Uterus (tissue), 2 donors: Measurements from ENCODE around the gene USP7.

Experiments
- CTCF ChIP-seq, 4 experiments: fragments of 200-600 bp in 2 of 4; fragments of 450-650 bp in 2 of 4; sonication (generic) in 2 of 4; IDR thresholded peaks; one replicate each; pipeline ENCODE4 v1.5.1; 2016 to 2019; ENCODE audit warnings: antibody characterized with exemption in 4 of 4, mild to moderate bottlenecking in 2 of 4, moderate library complexity in 1 of 4
- POLR2A ChIP-seq, 2 donors: fragments of 450-650 bp; IDR thresholded peaks; one replicate each; pipeline ENCODE4 v1.6.1; 2016; ENCODE audit warnings: antibody characterized with exemption in 2 of 2, mild to moderate bottlenecking in 1 of 2, moderate library complexity in 1 of 2

GRCh38 chr16:8890549-8890921 is 73.2 kb downstream of the USP7 start:
- TF ChIP-seq POLR2A (IDR thresholded peaks at IDR 0.05) (no peak), CTCF (IDR thresholded peaks at IDR 0.05) (no peak)
